Frontal cortex (tissue), 4 donors: ENCODE data around the gene IFT27. TPM values are rescaled to one million over a fixed set of nuclear protein-coding genes. Genes with fewer than 3 reads are reported as not detected.

ENCODE experiments used
- DNase-seq, 2 donors: peaks; one replicate each; pipeline ENCODE4 v3.0.0; 2012; ENCODE audit warnings: low spot score in 2 of 2
- FAIRE-seq: peaks from 2 replicates; lab custom pipeline; 2012; peaks lifted over from hg19 to GRCh38; lab: Jason Lieb, UNC
- total RNA-seq: library from RNA; depleted of rRNA; stranded (reverse); fragments of >200 nt; gene quantifications from one replicate; pipeline ENCODE4 v1.2.3, GENCODE V29; 2014
- donor health status: control.
- donor health status: control.
- donor health status: control.

Gene IFT27
- total RNA-seq, 1 donor from 2014 or later, result 17.5 TPM

DNA sequence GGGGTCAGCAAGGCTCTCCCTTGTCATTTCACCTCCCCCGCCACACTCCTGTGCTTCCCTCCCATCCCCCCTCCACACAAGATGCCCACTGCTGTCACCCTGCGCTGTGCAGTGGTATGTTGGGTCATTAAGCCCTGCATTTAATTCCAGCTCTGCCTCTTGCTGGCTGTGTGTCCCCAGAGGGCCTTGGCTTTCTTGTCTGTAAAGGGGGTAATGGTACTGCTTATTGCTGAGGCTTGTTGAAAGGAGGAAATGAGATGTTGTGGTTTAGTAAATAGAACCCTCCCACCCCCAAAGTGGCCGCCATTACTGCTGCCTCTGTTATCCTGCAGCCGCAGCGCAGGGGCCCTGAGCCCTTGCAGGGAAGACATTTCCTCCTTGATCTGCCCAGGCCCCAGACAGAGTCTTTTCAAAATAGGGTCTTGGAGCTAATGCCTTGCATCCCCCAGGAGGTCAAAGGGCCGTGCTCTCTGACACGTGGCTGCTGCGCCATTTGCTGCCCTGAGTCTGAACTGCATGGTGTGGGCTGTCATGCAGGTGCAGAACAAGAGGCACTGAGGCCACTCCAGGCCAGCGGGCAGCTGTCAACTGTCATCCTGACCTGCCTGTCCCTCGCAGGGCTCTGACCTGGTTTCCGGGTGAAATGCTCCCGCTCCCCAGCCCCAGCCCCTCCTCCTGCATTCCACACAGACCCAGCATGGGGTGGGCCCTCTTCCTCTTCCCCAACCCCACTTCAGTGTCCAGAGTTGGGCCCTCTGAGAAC, 22.2 kb upstream of the IFT27 start:
- no peak for DNase-seq
- no peak for FAIRE-seq

DNA sequence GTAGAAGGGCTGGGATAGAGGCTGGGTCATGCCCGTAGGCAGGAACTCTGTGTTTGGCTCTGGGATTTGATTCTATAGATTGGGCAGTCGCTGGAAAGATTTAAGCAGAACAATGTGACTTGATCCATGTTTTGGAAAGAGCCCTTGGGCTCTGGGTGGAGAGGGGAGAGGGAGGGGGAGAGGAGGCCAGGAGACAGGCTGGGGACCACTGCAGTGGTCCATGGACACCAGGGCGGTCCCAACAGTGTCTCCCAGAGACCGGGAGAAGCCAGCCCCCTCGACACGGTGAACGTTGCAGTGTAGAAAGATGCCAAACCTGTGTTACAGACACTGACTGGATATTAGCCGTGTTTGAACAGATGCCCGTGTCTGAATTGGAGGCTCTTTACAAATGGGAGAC, 21.5 kb upstream of the IFT27 start:
- no peak for FAIRE-seq
- no peak for DNase-seq

DNA sequence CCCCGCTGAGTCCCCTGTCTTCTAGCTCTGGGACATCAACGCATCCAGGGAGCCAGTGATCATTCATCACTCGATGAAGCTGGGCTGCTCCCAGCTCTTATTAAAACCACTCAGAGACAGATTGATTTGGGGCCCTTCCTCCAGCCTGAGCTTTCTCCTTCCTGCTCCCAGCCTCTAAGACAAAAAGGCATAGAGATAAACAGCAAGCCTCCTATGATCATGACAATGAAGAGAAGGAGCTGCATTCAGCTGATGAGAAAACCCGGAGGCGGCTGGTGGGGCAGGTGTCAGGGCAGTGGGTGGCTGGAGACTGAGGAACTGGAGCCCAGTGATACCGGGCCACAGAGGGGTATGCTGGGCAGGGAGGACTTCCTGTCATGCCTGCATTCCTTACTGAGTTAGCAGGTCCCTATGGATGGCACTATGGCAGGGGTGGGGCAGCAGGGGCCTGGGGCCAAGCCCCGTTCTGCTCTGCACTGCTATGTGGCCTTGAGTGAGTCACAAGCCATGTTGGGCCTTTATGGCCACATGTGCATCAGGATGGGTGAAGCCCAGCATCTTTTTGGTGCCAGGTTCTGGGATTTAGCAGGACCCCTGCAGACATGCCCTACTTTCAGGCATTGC, 20.7 kb upstream of the IFT27 start:
- DNase-seq (no peak), FAIRE-seq (no peak)

DNA sequence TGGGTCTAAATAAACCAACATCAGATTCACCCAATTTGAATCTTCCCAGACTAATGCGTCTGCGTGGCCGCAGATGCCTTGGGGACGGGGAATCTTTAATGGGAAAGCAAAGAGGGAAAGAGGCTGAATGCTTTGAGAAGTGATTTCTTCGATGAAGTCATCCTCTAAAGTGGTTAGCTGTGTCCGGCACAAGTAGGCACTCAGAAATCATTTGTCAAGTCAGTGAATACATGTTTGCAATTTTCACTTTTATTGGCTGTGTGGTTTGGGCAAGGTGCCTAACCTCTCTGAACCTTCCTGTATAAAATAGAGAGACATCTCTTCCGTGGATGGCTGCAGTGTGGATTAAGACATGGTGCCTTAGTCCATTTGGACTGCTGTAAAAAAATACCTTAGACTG, 19.7 kb upstream of the IFT27 start:
- DNase-seq (no peak), FAIRE-seq (no peak)

DNA sequence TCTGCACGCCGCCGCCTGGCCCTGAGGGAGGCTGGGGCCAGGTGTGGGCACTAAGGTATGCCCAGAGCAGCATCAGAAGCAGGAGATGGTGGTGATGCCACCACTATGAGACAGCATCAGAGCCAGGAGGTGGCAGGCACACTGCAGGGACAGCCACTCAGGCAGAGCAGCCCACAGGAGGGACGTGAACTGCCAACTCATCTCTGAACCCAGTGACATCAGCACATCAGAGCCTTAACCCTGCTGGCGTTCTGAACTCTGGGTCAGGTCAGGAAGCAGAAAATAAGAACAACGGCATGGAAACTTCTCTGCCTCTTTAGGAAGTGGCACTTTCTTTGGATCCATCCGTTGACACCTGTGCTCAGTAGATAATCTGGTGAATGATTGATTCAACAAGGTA, 14.7 kb upstream of the IFT27 start:
- FAIRE-seq (no peak), DNase-seq (no peak)

DNA sequence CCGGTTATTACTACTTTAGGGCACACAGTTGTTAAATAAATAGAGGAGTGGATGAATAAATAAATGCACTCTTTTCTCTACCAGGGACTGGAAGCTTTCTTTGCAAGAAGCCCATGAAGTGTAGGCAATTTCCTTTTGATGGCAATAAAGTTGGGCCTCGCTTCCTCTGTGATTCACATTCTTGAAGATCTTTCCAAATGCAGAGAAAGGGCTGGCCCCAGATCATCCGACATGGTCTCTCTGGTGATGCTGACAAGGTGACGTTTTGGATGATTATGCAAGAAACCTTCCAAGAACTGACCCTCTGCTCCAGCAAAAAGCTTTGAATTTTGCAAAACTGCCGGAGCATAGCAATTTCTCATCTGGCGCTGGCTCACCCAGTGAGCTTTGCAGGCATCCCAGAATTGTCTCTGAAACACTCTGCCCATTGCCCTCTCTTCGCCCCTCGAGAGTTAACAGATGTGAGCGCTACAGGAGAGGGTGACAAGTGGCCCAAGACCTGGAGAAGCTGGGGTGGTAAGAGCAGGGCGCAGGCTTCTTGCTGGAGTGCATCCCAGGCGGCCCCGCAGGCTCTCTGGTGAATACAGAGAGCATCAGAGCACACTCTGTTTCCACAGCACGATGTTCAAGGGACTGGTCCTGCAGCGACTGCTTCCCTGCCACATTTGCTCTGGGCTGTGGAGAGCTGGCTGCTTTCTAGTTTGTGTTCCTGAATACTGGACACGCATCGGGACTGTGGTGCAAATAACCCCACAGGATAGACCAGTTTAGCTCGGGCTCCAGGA, 11.5 kb upstream of the IFT27 start:
- no peak for FAIRE-seq

DNA sequence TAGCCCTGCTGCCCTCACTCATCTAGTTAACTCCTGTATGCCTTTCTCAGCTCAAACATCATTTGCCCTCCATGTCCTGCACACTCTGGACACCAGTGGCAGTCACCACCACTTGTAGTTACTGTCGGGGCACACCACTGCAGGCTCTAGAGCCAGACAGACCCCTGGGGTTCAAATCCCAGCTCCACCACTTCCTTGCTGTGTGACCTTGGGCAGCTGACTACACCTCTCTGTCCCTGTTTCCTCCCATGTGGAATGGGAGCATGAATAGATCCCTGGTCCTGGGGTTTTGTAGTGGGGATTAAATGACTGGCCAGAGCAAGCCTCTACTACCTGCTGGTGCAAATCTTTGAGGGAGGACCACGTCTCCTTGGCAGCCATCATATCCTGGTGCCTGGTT, 7.8 kb upstream of the IFT27 start:
- FAIRE-seq, result no peak
- no peak for DNase-seq

More for the DNA sequence above, 11.5 kb upstream of the IFT27 start:
- DNase-seq, result no peak

DNA sequence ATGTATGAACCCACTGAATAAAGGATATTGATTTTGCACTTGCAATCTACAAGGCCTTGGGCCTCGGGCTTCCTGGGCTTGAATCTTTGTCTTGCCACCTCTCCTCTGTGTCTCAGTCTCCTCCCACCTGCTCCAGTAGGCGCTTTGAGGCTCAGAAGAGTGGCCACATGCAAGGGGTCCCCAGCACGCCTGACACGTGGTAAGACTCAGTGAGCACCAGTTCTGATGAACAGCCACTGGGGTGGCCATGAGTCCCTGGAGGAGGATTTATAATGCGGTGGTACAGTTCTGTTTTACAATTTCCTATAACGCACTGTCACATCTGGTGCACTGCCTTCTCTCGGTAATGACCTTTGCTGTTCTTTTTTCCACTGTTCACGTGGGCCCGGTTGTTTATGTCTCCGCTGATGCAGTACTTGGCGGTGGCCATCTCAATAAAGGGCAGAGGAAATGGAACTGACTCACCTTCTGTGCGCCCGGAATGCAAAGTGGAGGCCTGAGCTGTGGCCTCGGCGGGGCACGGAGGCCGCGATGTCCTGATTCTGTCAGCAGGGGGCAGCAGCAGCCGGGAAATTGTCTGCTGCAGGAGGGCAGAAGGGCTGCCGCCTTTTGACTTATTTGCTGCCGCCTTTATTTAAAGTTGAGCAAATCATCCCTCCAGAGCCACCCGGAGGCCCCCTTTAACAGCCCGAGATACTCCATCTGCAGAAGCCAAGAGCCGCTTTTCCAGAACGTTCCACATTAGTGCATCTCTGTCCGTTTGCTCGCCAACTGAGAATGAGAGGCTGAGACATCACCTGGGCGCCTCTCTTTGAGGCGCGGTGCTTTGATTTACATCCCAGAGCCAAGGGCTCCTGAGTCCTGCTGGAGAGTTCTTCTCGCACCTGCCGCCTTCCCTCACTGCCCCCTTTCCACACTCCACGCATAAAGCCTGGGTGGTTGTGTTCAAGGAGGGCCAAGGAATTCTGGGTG, 6.0 kb upstream of the IFT27 start:
- FAIRE-seq (no peak), DNase-seq (peak; percentile 66 to 89)

DNA sequence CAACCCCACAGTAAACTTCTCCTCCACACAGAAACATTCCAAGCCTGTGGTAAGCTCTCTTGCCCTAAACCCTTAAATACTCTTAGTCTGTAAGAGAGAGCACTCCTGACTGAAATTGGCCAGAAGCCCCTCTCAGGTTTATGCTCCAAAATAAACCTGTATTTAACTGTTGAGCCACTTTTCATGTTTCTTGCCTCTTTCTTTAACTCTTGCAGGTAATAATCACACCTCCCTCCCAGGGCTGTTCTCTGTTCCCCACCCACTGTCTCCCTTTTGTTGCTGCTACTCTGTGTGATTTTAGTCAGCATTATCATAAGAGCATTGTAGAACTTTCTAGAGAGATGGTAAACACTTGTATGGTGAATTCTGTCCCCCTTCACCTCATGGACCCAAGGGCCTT, 2.1 kb upstream of the IFT27 start:
- no peak for FAIRE-seq
- DNase-seq, result no peak

DNA sequence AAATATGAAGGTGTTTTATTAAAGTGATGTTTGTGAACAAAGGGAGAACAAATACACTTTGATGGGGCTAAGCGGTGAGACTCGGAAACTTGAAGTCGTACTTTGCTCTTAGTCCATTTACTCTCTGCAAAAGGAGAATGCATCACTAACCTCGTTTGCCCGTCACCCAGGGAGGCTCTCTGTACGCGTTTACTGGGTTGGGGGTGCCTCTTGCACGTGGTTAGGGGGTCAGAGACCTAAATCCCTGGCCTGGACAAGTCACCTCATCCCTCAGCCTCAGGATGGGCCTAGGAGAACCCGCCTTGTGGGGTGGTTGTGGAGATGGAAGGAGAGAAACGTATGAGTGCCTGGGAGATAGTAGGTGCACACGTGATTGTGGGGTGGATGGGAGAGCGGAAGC, 803 bp upstream of the IFT27 start:
- DNase-seq, result no peak
- no peak for FAIRE-seq

DNA sequence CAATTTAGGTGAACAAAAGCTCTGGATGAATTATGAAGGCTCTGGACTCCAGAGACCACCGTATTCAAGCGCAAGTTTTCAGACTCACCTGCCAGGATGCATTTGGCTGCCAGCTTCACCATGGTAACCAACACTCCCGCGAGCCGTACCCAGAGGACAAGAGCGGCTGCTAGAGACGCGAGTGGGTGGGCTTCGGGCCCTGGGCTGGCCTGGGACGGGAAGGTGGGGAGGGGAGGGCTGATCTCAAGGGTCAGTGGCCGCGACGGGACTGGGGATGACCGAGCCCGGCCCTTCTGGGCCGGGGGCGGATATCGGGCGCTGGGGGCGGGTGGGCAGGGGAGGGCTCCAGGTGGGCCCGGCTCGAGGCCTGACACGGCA, 344 bp downstream of the IFT27 start:
- no peak for FAIRE-seq
- DNase-seq, result no peak

DNA sequence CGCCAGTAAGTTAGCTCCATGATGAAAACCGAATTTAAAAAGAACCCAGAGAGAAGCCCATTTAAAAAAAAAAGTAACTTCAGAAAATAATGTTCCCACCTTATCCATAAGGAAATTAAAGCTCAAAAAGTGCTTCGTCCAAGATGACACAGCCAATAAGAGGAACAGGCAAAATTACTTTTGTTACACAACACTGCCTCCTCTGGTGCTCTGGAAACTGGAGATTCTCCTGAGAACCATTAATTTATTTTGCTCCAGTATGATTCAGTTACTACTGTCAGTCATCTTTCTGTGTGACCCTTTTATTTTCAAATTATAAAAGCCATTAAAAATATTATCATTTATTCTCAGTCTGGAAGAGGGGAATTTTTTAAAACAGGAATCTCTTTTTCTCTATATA, 2.0 kb downstream of the IFT27 start:
- FAIRE-seq (no peak), DNase-seq (peak; percentile 34 to 39)

DNA sequence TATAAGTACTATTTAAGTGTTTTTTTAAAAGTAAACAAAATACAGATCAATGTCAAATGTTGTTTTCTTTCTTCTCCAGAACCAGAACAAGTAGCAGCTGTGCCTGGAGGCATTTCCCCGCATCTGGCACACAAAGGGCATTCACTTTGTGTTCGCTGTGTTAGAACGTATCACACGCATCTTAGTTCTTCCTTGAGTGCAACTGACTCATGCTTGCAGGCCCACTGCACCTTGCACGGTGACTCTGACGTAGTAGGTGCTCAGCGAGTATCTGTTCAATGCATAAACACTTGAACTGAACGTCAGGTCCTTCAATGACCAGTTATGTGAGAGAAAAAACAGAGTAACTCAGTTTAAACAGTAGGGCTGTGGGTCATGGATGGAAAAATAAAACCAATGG, 3.5 kb downstream of the IFT27 start:
- no peak for FAIRE-seq

DNA sequence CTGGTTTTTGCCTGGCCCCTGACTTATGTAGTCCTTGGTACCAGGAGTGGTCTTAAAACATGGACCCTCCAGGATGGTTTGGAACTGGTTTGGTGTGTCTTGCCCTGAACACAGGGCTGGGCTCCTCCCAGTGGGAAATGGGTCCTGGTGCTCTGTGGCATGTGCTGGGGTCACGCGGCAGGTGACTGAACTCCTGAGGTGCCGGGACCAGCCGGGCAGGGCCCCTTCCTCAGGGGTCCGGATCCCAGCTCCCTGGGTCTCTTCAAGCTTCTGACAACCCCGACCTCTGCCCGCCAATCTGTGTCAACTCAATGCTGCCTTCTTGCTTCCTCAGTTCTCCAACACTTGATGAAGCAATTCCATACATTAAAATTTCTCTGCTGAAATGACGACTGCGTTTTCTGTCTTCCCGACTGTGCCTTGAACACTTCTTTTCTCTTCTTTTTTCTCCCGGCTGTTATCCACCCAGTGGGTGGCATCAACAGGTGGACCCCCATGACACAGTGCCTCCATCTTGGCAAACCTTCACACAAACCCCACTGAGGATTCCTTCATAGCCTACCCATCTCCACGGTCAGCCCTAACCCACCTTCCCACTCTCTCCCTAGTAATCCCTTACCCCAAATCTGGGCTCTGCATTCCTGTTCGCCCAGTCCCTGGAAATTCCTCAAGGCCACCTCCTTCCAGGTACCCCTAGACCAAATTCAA, 4.4 kb downstream of the IFT27 start:
- DNase-seq, result no peak
- no peak for FAIRE-seq

More for the DNA sequence above, 3.5 kb downstream of the IFT27 start:
- no peak for DNase-seq

DNA sequence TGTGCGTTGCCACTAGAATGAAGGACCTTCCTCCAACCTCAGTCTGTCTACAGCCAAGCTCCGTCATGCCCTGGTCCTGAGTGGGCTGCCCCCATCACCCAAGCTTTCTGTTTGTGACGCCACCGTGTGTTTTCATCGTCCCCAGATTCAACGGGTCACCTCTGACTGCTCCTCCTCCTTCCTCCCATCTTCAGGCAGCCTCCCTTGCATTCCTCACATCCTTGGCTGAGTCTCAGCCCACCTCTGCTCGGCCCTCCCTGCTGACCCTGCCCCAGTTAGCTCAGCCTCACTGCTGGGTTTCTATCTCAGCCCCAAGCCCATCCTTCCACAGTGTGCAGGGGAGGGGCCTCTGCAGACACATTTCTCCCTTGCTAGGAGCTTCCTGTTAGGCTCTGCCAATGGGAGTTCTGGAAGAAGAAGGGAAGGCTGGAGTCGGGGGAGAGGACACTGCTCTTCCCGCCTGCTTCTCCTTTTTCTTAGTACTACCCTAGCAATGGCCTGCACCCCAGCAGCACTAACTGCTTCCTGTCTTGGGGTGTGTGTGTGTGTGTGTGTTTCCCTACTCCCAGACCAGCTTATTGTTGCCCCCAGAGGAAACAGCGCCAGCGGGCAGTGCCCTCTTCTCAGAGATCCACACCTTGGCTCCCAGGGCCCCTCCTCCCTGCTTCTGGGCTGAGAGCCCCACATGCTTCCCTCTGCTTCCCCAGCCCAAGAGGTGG, 5.2 kb downstream of the IFT27 start:
- no peak for FAIRE-seq
- no peak for DNase-seq

DNA sequence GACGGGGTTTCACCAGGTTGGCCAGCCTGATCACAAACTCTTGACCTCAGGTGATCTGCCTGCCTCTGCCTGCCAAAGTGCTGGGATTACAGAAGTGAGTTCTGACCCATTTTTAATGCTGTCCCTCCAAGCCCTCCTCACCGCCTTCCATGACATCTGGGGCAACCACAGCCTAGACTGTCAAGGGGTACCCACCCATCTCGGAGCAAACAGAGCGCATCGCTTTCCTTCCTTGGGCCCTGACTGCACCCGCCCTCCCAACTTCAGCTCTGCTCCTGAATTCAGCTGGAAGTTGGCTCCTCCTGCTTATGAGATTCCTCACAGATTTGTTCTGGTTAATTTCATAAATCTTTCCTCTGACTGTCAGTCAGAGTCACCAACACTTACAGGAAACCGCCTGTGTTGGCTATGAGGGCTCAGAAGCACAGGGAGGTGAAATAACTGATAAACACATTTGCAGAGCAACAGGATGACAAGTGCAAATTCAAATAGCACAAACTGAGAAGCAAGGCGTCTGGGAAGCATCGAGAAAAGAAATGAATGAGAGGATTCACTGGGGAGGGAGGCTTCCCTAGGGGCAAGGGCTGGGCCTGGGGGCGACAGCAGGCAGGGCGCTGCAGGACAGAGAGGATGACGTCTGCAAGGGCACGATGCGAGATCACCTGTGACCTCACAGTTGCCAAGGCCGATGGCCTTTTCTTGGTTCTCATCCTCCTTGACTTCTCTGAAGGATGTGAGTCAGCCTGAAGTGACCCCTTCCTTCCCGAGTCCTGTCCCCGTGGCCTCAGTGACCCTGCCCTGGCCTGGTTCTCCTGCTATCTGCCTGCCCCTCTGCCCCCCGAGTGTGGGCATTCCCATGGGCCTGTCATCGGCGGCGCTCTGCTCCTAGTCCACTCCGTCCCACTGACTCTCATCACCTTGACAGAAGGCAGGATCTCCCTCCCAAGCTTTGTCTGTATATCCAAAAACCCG, 6.1 kb downstream of the IFT27 start:
- FAIRE-seq, result no peak

DNA sequence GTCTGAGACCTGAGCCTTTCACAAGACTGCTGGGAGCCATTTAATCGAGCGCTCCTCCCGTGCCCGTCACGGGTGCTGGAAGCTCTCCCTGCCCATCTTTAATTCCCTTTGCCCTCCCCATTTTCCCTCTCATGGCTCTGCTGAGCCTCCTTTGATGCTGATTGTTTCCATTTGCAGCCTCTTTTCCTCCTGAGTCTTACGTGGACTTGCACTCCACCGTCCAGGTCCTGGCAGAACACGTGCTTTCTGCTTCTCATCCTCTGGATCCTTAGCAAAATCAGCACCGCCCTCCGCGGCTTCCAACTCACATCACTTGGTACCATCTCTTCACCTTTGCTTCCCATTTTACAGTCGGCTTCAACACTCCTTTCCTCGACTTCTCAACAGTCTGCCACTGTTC, 7.3 kb downstream of the IFT27 start:
- DNase-seq (no peak), FAIRE-seq (no peak)

More for the DNA sequence above, 6.1 kb downstream of the IFT27 start:
- no peak for DNase-seq

DNA sequence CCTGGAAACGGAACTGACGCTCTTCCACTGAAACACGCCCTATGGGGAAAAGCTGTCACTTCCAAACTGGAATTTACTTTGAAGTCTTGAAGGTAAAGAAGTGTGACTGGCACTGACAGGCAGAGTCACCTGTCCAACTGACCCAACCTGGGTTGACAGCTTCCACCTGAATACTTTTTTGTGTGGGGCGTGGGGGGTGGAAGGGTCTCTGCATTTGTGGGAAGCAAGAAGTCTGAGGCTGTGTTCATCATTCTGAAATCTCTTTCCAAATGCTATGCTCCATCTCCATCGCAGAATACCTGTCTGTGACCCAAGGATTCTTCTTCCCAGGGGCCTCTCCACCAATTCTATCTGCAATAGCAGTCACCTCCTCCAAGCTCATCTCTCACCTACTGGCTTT, 7.8 kb downstream of the IFT27 start:
- FAIRE-seq (no peak), DNase-seq (no peak)
